ENCODE measurements around the gene DEFB126. TPM values are rescaled to one million over a fixed set of nuclear protein-coding genes. Genes with fewer than 3 reads are reported as not detected.
"Not testable (repeated sequence)": the region's sequence is repeated elsewhere in the genome, so short reads cannot be mapped to it uniquely, and the experiment has no call there.

Gene DEFB126, protein sequence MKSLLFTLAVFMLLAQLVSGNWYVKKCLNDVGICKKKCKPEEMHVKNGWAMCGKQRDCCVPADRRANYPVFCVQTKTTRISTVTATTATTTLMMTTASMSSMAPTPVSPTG
- polyA plus RNA-seq (2012; ENCODE audit: insufficient read depth, insufficient read length, low read depth): not detected

DNA sequence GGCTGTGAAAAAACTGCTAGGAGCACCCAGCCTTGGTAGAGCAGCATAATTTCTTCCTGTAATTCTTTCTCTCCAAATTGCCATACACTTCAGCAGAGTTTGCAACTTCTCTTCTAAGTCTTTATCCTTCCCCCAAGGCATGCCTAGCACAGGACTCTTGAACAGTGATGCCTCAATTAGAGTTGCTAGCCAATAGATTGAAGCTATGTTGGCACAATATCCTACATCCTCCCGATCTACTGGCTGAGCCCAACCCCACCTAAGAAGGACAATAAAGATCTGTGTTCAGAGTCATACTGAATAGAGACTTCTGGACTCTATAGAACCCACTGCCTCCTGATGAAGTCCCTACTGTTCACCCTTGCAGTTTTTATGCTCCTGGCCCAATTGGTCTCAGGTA lies at the start of gene DEFB126:
DEFB126 (plus strand) TSS at position 301 of the 400 bp plus-strand sequence; CDS start at position 340, 39 bp downstream.
- no peak for DNase-seq
- Histone ChIP-seq H3K9me3 (no peaks in the 10 kb centered on the region), H3K4me3 (ENCODE audit: low read depth, low read length) (no peak within 1 kb of the TSS), H3K4me1 (no peaks in the 10 kb centered on the region), H3K27me3 (no peaks in the 10 kb centered on the region), H3K36me3 (no peaks in the 10 kb centered on the region)
- TF ChIP-seq, protein P1, sequence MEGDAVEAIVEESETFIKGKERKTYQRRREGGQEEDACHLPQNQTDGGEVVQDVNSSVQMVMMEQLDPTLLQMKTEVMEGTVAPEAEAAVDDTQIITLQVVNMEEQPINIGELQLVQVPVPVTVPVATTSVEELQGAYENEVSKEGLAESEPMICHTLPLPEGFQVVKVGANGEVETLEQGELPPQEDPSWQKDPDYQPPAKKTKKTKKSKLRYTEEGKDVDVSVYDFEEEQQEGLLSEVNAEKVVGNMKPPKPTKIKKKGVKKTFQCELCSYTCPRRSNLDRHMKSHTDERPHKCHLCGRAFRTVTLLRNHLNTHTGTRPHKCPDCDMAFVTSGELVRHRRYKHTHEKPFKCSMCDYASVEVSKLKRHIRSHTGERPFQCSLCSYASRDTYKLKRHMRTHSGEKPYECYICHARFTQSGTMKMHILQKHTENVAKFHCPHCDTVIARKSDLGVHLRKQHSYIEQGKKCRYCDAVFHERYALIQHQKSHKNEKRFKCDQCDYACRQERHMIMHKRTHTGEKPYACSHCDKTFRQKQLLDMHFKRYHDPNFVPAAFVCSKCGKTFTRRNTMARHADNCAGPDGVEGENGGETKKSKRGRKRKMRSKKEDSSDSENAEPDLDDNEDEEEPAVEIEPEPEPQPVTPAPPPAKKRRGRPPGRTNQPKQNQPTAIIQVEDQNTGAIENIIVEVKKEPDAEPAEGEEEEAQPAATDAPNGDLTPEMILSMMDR (IDR thresholded peaks at IDR 0.05; ENCODE audit: low read depth, low read length): no peak

DNA sequence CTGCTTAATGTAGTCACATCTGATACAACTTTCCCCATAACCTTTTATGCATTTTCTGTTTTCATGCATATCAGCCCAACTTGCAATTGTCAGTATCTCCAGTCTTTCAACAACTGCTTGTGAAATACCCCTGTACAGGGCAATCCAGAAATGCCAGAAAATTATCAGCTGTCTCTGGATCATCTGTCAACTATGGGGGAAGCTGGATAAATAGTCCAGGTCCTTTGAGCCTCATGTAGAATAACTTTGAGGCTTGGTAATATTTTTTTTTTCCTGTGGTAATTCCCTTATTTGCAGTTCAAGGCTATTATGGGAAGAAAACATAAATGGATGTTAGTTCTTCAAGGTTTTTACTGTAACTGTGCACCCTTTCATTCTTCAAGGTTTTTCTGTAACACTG lies 48.7 kb upstream of the DEFB126 start:
- Histone ChIP-seq H3K4me1 (no peaks in the 10 kb centered on the region), H3K27me3 (no peaks in the 10 kb centered on the region), H3K4me3 (ENCODE audit: low read depth, low read length) (no peak overlapping the region), H3K9me3 (no peaks in the 10 kb centered on the region), H3K36me3 (no peaks in the 10 kb centered on the region)
- TF ChIP-seq, protein P1 (IDR thresholded peaks at IDR 0.05; ENCODE audit: low read depth, low read length): no peak
- no peak for DNase-seq

DNA sequence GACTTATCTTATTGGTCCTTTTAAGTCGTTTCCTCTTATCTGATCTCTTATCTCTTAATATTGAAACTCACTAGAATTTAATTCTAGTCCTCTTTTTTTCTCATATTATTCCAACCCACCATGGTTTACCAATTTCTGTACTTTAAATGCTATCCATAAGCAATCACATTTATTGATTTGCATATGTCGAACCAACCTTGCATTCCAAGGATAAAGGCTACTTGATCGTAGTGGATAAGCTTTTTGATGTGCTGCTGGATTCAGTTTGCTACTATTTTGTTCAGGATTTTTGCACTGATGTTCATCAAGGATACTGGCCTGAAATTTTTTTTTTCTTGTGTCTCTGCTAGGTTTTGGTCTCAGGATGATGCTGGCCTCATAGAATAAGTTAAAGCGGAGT lies 47.2 kb upstream of the DEFB126 start:
- H3K36me3 ChIP-seq: no peaks in the 10 kb centered on the region
- TF ChIP-seq, protein P1 (IDR thresholded peaks at IDR 0.05; ENCODE audit: low read depth, low read length): no peak
- no peak overlapping the region for H3K4me3 ChIP-seq (ENCODE audit: low read depth, low read length)
- H3K9me3 ChIP-seq: no peaks in the 10 kb centered on the region
- H3K27me3 ChIP-seq: no peaks in the 10 kb centered on the region
- DNase-seq: no peak
- H3K4me1 ChIP-seq: no peaks in the 10 kb centered on the region

DNA sequence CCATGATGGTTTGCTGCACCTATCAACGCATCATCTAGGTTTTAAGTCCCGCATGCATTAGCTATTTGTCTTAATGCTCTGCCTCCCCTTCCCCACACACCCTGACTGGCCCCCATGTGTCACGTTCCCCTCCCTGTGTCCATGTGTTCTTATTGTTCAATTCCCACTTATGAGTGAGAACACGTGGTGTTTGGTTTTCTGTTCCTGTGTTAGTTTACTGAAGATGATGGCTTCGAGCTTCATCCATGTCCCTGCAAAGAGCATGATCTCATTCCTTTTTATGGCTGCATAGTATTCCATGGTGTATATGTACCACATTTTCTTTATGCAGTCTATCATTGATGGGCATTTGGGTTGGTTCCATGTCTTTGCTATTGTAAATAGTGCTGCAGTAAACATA lies 44.7 kb upstream of the DEFB126 start:
- DNase-seq: not testable (repeated sequence)

DNA sequence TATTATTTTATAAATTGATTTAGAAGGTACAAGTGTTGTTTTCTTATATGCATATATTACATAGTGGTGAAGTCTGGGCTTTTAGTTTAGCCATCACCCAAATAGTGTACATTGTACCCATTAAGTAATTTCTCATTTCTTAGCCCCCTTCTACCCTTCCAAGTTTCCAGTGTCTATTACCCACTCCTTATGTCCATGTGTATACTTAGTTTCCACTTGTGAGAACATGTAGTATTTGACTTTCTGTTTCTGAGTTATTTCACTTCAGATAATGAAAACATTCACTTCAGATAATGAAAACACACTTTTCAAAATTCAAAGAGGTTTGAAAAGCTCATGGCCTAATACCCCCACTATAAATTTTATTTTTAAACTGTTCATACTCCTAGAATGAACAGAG lies 40.4 kb upstream of the DEFB126 start:
- no peaks in the 10 kb centered on the region for H3K9me3 ChIP-seq
- no peaks in the 10 kb centered on the region for H3K4me1 ChIP-seq
- H3K36me3 ChIP-seq: no peaks in the 10 kb centered on the region
- no peaks in the 10 kb centered on the region for H3K27me3 ChIP-seq
- no peak for DNase-seq
- TF ChIP-seq, protein P1 (IDR thresholded peaks at IDR 0.05; ENCODE audit: low read depth, low read length): no peak
- H3K4me3 ChIP-seq (ENCODE audit: low read depth, low read length): no peak overlapping the region

More for the DNA sequence above, 44.7 kb upstream of the DEFB126 start:
- not testable (repeated sequence) for H3K4me1 ChIP-seq; H3K36me3 ChIP-seq; H3K27me3 ChIP-seq; H3K9me3 ChIP-seq; H3K4me3 ChIP-seq (ENCODE audit: low read depth, low read length)

DNA sequence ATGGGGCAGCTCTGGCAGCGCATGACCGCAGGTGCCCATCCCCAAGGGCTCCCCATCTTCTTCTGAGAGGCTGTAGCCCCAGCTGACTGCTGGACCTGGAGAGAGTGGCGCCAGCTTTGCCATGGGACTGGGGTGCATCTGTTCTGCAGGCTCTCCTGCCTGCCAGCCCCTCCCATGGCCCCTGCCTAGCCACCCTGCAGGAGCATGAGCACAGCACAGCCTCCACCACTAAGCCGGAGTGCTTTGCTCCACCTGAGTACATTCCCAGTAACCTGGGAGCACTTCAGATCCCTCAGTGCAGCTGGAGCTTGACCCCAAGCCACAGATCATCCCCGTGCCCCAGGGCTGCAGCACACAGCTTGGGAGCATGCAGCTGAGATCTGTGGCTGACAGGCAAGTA lies 38.9 kb upstream of the DEFB126 start:
- no peak for DNase-seq
- Histone ChIP-seq H3K4me3 (ENCODE audit: low read depth, low read length) (no peak overlapping the region), H3K36me3 (no peaks in the 10 kb centered on the region), H3K9me3 (no peaks in the 10 kb centered on the region), H3K4me1 (no peaks in the 10 kb centered on the region), H3K27me3 (no peaks in the 10 kb centered on the region)
- TF ChIP-seq, protein P1 (IDR thresholded peaks at IDR 0.05; ENCODE audit: low read depth, low read length): no peak

DNA sequence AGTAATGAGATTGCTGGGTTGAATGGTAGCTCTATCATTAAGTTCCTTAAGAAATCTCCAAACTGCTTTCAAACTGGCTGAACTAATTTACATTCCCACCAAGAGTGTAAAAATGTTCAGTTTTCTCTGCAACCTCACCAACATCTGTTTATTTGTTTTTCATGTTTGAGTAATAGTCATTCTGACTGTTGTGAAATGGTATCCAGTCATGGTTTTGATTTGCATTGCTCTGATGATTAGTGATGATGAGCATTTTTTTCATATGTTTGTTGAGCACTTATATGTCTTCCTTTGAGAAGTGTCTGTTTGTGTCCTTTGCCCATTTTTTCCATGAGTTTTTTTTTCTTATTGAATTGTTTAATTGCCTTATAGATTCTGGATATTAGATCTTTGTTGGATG lies 30.0 kb upstream of the DEFB126 start:
- no peaks in the 10 kb centered on the region for H3K36me3 ChIP-seq
- no peak for DNase-seq
- no peak overlapping the region for H3K4me3 ChIP-seq (ENCODE audit: low read depth, low read length)
- no peaks in the 10 kb centered on the region for H3K9me3 ChIP-seq
- TF ChIP-seq, protein P1 (IDR thresholded peaks at IDR 0.05; ENCODE audit: low read depth, low read length): no peak
- H3K27me3 ChIP-seq: no peaks in the 10 kb centered on the region
- no peaks in the 10 kb centered on the region for H3K4me1 ChIP-seq
